Measurements from ENCODE around the gene AMELY.

Gene AMELY

GRCh38 chrY:6911253-6911881, at the start of gene AMELY:
AMELY (minus strand) TSS chrY:6911752; CDS start chrY:6872608, 39,144 bp downstream.
- DNase-seq (ENCODE audit: low read depth, low spot score), result no peak
- no peak within 1 kb of the TSS for H3K27ac ChIP-seq

GRCh38 chrY:6949947-6950346, 38.4 kb upstream of the AMELY start:
- H3K36me3 ChIP-seq (ENCODE audit: insufficient read depth, low read length), result no peaks in the 10 kb centered on the region
- H3K27ac ChIP-seq, result no peak overlapping the region
- no peak overlapping the region for H3K9ac ChIP-seq (ENCODE audit: insufficient read length)
- TF ChIP-seq FOXP2 (optimal IDR thresholded peaks at IDR 0.05; ENCODE audit: control extremely low read depth, extremely low read length, insufficient read depth) (no peak), EZH2 (IDR thresholded peaks at IDR 0.05) (no peak), POLR2AphosphoS5 (IDR thresholded peaks at IDR 0.05; ENCODE audit: borderline replicate concordance, low read depth, low read length) (no peak)
- H3K4me3 ChIP-seq, result no peak overlapping the region
- no peak for DNase-seq (ENCODE audit: low read depth, low spot score)
- no peaks in the 10 kb centered on the region for H3K9me3 ChIP-seq (ENCODE audit: low read depth, low read length)

More at GRCh38 chrY:6911253-6911881, at the start of gene AMELY:
- TF ChIP-seq EZH2 (IDR thresholded peaks at IDR 0.05), result no peak
- no peak for TF ChIP-seq FOXP2 (optimal IDR thresholded peaks at IDR 0.05; ENCODE audit: control extremely low read depth, extremely low read length, insufficient read depth)
- no peak for TF ChIP-seq POLR2AphosphoS5 (IDR thresholded peaks at IDR 0.05; ENCODE audit: borderline replicate concordance, low read depth, low read length)
- H3K36me3 ChIP-seq (ENCODE audit: insufficient read depth, low read length), result no peaks in the 10 kb centered on the region
- no peak within 1 kb of the TSS for H3K4me3 ChIP-seq
- H3K9ac ChIP-seq (ENCODE audit: insufficient read length), result no peak within 1 kb of the TSS
- no peaks in the 10 kb centered on the region for H3K9me3 ChIP-seq (ENCODE audit: low read depth, low read length)

GRCh38 chrY:6948378-6948777, 36.8 kb upstream of the AMELY start:
- TF ChIP-seq POLR2AphosphoS5 (IDR thresholded peaks at IDR 0.05; ENCODE audit: borderline replicate concordance, low read depth, low read length) (no peak), EZH2 (IDR thresholded peaks at IDR 0.05) (no peak), FOXP2 (optimal IDR thresholded peaks at IDR 0.05; ENCODE audit: control extremely low read depth, extremely low read length, insufficient read depth) (no peak)
- H3K27ac ChIP-seq, result no peak overlapping the region
- H3K4me3 ChIP-seq, result no peak overlapping the region
- H3K9ac ChIP-seq (ENCODE audit: insufficient read length), result no peak overlapping the region
- no peak for DNase-seq (ENCODE audit: low read depth, low spot score)
- no peaks in the 10 kb centered on the region for H3K9me3 ChIP-seq (ENCODE audit: low read depth, low read length)
- H3K36me3 ChIP-seq (ENCODE audit: insufficient read depth, low read length), result no peaks in the 10 kb centered on the region

GRCh38 chrY:6947695-6948094, 36.1 kb upstream of the AMELY start:
- H3K36me3 ChIP-seq (ENCODE audit: insufficient read depth, low read length), result no peaks in the 10 kb centered on the region
- DNase-seq (ENCODE audit: low read depth, low spot score), result no peak
- TF ChIP-seq FOXP2 (optimal IDR thresholded peaks at IDR 0.05; ENCODE audit: control extremely low read depth, extremely low read length, insufficient read depth), result no peak
- TF ChIP-seq EZH2 (IDR thresholded peaks at IDR 0.05), result no peak
- TF ChIP-seq POLR2AphosphoS5 (IDR thresholded peaks at IDR 0.05; ENCODE audit: borderline replicate concordance, low read depth, low read length), result no peak

GRCh38 chrY:6935497-6935896, 23.9 kb upstream of the AMELY start:
- no peak for TF ChIP-seq POLR2AphosphoS5 (IDR thresholded peaks at IDR 0.05; ENCODE audit: borderline replicate concordance, low read depth, low read length)
- TF ChIP-seq EZH2 (IDR thresholded peaks at IDR 0.05), result no peak
- TF ChIP-seq FOXP2 (optimal IDR thresholded peaks at IDR 0.05; ENCODE audit: control extremely low read depth, extremely low read length, insufficient read depth), result no peak
- Histone ChIP-seq H3K4me3 (no peak overlapping the region), H3K9me3 (ENCODE audit: low read depth, low read length) (no peaks in the 10 kb centered on the region), H3K36me3 (ENCODE audit: insufficient read depth, low read length) (no peaks in the 10 kb centered on the region), H3K9ac (ENCODE audit: insufficient read length) (no peak overlapping the region), H3K27ac (no peak overlapping the region)
- no peak for DNase-seq (ENCODE audit: low read depth, low spot score)

More at GRCh38 chrY:6947695-6948094, 36.1 kb upstream of the AMELY start:
- Histone ChIP-seq H3K4me3 (no peak overlapping the region), H3K9ac (ENCODE audit: insufficient read length) (no peak overlapping the region), H3K27ac (no peak overlapping the region), H3K9me3 (ENCODE audit: low read depth, low read length) (no peaks in the 10 kb centered on the region)

- Histone ChIP-seq H3K36me3 (ENCODE audit: insufficient read depth, low read length) (no peaks in the 10 kb centered on the region), H3K9ac (ENCODE audit: insufficient read length) (no peak overlapping the region), H3K27ac (no peak overlapping the region), H3K4me3 (no peak overlapping the region), H3K9me3 (ENCODE audit: low read depth, low read length) (no peaks in the 10 kb centered on the region)
- no peak for DNase-seq (ENCODE audit: low read depth, low spot score)
- TF ChIP-seq EZH2 (IDR thresholded peaks at IDR 0.05) (no peak), POLR2AphosphoS5 (IDR thresholded peaks at IDR 0.05; ENCODE audit: borderline replicate concordance, low read depth, low read length) (no peak), FOXP2 (optimal IDR thresholded peaks at IDR 0.05; ENCODE audit: control extremely low read depth, extremely low read length, insufficient read depth) (no peak)
Measured at GRCh38 chrY:6931779-6932396, 20.3 kb upstream of the AMELY start.

GRCh38 chrY:6929237-6929636, 17.7 kb upstream of the AMELY start:
- Histone ChIP-seq H3K36me3 (ENCODE audit: insufficient read depth, low read length) (no peaks in the 10 kb centered on the region), H3K9me3 (ENCODE audit: low read depth, low read length) (no peaks in the 10 kb centered on the region), H3K4me3 (no peak overlapping the region), H3K27ac (no peak overlapping the region), H3K9ac (ENCODE audit: insufficient read length) (no peak overlapping the region)
- TF ChIP-seq EZH2 (IDR thresholded peaks at IDR 0.05) (no peak), POLR2AphosphoS5 (IDR thresholded peaks at IDR 0.05; ENCODE audit: borderline replicate concordance, low read depth, low read length) (no peak), FOXP2 (optimal IDR thresholded peaks at IDR 0.05; ENCODE audit: control extremely low read depth, extremely low read length, insufficient read depth) (no peak)
- no peak for DNase-seq (ENCODE audit: low read depth, low spot score)

GRCh38 chrY:6928265-6928664, 16.7 kb upstream of the AMELY start:
- H3K36me3 ChIP-seq (ENCODE audit: insufficient read depth, low read length), result no peaks in the 10 kb centered on the region
- no peak overlapping the region for H3K4me3 ChIP-seq
- H3K9ac ChIP-seq (ENCODE audit: insufficient read length), result no peak overlapping the region
- H3K9me3 ChIP-seq (ENCODE audit: low read depth, low read length), result no peaks in the 10 kb centered on the region
- TF ChIP-seq EZH2 (IDR thresholded peaks at IDR 0.05), result no peak
- no peak for TF ChIP-seq POLR2AphosphoS5 (IDR thresholded peaks at IDR 0.05; ENCODE audit: borderline replicate concordance, low read depth, low read length)
- DNase-seq (ENCODE audit: low read depth, low spot score), result no peak
- no peak overlapping the region for H3K27ac ChIP-seq

Measured in SK-N-MC (cell line).